HCT116 (cell line): ENCODE measurements around the gene GNG2. TPM values are rescaled to one million over a fixed set of nuclear protein-coding genes. Genes with fewer than 3 reads are reported as not detected.

Experiments used
- ATAC-seq: fragments of 200-7000 bp; cut with Tn5 transposase; 2 replicates; pipeline ENCODE4 v1.9.1; 2020; ENCODE audit warnings: mild to moderate bottlenecking, moderate library complexity
- BruUV-seq: library from RNA; stranded (reverse); fragments of 400-500 nt; replicated peaks from 2 replicates; lab custom pipeline; 2021; lab: Mats Ljungman, UMichigan
- CTCF ChIA-PET: fragments of 300-600 bp; sonication (Branson Sonifier 250); formaldehyde crosslinking; loops from one replicate; lab custom pipeline; 2021; ENCODE audit warnings: antibody characterized with exemption; lab: Charles Lee
- POLR2A ChIA-PET: fragments of 300-600, 350-600 bp; sonication (Branson Sonifier 250); formaldehyde crosslinking; loops from one replicate; lab custom pipeline; 2021; ENCODE audit warnings: antibody characterized with exemption; lab: Charles Lee
- RAD21 ChIA-PET, 2 experiments: fragments of 300-600 bp; sonication (Branson Sonifier 250); formaldehyde crosslinking; loops; one replicate each; lab custom pipeline; 2023; ENCODE audit warnings: low total read pairs in 2 of 2; ENCODE audit not compliant: uncharacterized antibody in 2 of 2, unreplicated experiment in 2 of 2, low non-redundant PET in 1 of 2; lab: Charles Lee
- DNase-seq: peaks from one replicate; pipeline ENCODE4 v3.0.0-alpha.2; 2010; ENCODE audit warnings: low read depth, low spot score
- H2AFZ ChIP-seq: fragments of 200-600 bp; shearing (Covaris generic), sonication (generic); 2 replicates; pipeline ENCODE4 v1.6.1; 2017; ENCODE audit warnings: low read depth, mixed run types, mixed read lengths, antibody characterized with exemption, low read length; ENCODE audit not compliant: poor library complexity, severe bottlenecking
- H3K27ac ChIP-seq: 2 replicates; pipeline ENCODE4 v1.5.1; 2012; ENCODE audit warnings: low read depth, low read length
- H3K27me3 ChIP-seq: fragments of 200-600 bp; sonication (generic); 2 replicates; pipeline ENCODE4 v1.6.1; 2016; ENCODE audit warnings: mixed run types, low read length, mixed read lengths; ENCODE audit not compliant: insufficient read depth
- H3K36me3 ChIP-seq, 2 experiments: fragments of 200-500 bp in 1 of 2; fragments of 200-600 bp in 1 of 2; sonication (Bioruptor generic) in 1 of 2; sonication (generic) in 1 of 2; 2 replicates each; pipeline versions ENCODE4 v1.5.1 to v1.6.1; 2014 to 2016; ENCODE audit warnings: low read length in 2 of 2, inconsistent platforms in 1 of 2, mixed read lengths in 1 of 2, mixed run types in 1 of 2; ENCODE audit not compliant: insufficient read depth in 2 of 2, control insufficient read depth in 1 of 2
- H3K4me1 ChIP-seq, 2 experiments: fragments of 200-600 bp in 1 of 2; sonication (generic) in 1 of 2; 2 replicates each; pipeline versions ENCODE4 v1.5.1 to v1.6.1; 2012 to 2017; ENCODE audit warnings: low read length in 2 of 2, inconsistent platforms in 1 of 2, mild to moderate bottlenecking in 1 of 2, mixed read lengths in 1 of 2, mixed run types in 1 of 2, moderate library complexity in 1 of 2; ENCODE audit not compliant: insufficient read depth in 2 of 2, control insufficient read depth in 1 of 2
- H3K4me2 ChIP-seq: fragments of 200-600 bp; sonication (generic); 2 replicates; pipeline ENCODE4 v1.6.1; 2017; ENCODE audit warnings: mixed run types, low read length, mixed read lengths
- H3K4me3 ChIP-seq, 2 experiments: fragments of 200-600 bp in 1 of 2; sonication (generic) in 1 of 2; replicated peaks in 1 of 2; 2 replicates each; pipeline ENCODE4 v1.5.1; 2011 to 2016; ENCODE audit warnings: low read length in 2 of 2, control low read depth in 1 of 2, low read depth in 1 of 2, mild to moderate bottlenecking in 1 of 2, mixed read lengths in 1 of 2, mixed run types in 1 of 2
- H3K79me2 ChIP-seq: fragments of 200-600 bp; sonication (generic); 2 replicates; pipeline ENCODE4 v1.6.1; 2017; ENCODE audit warnings: mild to moderate bottlenecking, mixed run types, low read length, moderate library complexity, mixed read lengths; ENCODE audit not compliant: insufficient read depth
- H3K9ac ChIP-seq: fragments of 200-600 bp; sonication (generic); 2 replicates; pipeline ENCODE4 v1.6.1; 2016; ENCODE audit warnings: low read length, mixed read lengths
- H3K9me2 ChIP-seq: fragments of 200-600 bp; sonication (generic), shearing (Covaris generic); 2 replicates; pipeline ENCODE4 v1.6.1; 2017; ENCODE audit warnings: mixed run types, mild to moderate bottlenecking, moderate library complexity; ENCODE audit not compliant: insufficient read depth
- H3K9me3 ChIP-seq, 2 experiments: fragments of 200-500 bp in 1 of 2; fragments of 200-600 bp in 1 of 2; sonication (Bioruptor generic) in 1 of 2; sonication (generic) in 1 of 2; 2 replicates each; pipeline ENCODE4 v1.6.1; 2014 to 2017; ENCODE audit warnings: low read length in 2 of 2, mixed read lengths in 2 of 2, inconsistent platforms in 1 of 2, low read depth in 1 of 2, mild to moderate bottlenecking in 1 of 2, mixed run types in 1 of 2, moderate library complexity in 1 of 2; ENCODE audit not compliant: control insufficient read depth in 1 of 2, insufficient read depth in 1 of 2
- H4K20me1 ChIP-seq: fragments of 200-600 bp; sonication (generic), shearing (Covaris generic); 2 replicates; pipeline ENCODE4 v1.6.1; 2017; ENCODE audit warnings: mixed run types, mild to moderate bottlenecking, moderate library complexity; ENCODE audit not compliant: insufficient read depth
- CEBPB ChIP-seq: IDR thresholded peaks from 2 replicates; pipeline ENCODE4 v1.6.1; 2012; ENCODE audit warnings: low read depth
- CTCF ChIP-seq, 3 experiments: fragments of 200-600 bp in 1 of 3; sonication (generic) in 1 of 3; IDR thresholded peaks in 2 of 3; conservative IDR thresholded peaks in 1 of 3; 2 replicates each; pipeline ENCODE4 v1.5.1; 2012 to 2017; ENCODE audit warnings: low read depth in 2 of 3, low read length in 2 of 3, antibody characterized with exemption in 1 of 3, borderline replicate concordance in 1 of 3, control low read depth in 1 of 3, mild to moderate bottlenecking in 1 of 3, mixed read lengths in 1 of 3, mixed run types in 1 of 3, moderate library complexity in 1 of 3; ENCODE audit not compliant: insufficient read depth in 1 of 3
- EGR1 ChIP-seq: IDR thresholded peaks from 2 replicates; pipeline ENCODE4 v1.6.1; 2012; ENCODE audit warnings: low read depth
- ELF1 ChIP-seq: IDR thresholded peaks from 2 replicates; pipeline ENCODE4 v1.6.1; 2012; ENCODE audit warnings: low read depth, borderline replicate concordance
- EZH2 ChIP-seq: fragments of 200-600 bp; sonication (generic); IDR thresholded peaks from 2 replicates; pipeline ENCODE4 v1.6.1; 2017; ENCODE audit warnings: antibody characterized with exemption, mixed run types
- EZH2phosphoT487 ChIP-seq: fragments of 200-600 bp; IDR thresholded peaks from 2 replicates; pipeline ENCODE4 v1.6.1; 2018; ENCODE audit warnings: antibody characterized with exemption, borderline replicate concordance
- REST ChIP-seq: IDR thresholded peaks from 2 replicates; pipeline ENCODE4 v1.6.1; 2012; ENCODE audit warnings: low read depth
- SIN3A ChIP-seq: IDR thresholded peaks from 2 replicates; pipeline ENCODE4 v1.6.1; 2012; ENCODE audit warnings: low read depth
- SP1 ChIP-seq: IDR thresholded peaks from 2 replicates; pipeline ENCODE4 v1.6.1; 2012; ENCODE audit warnings: low read depth
- YY1 ChIP-seq: IDR thresholded peaks from 2 replicates; pipeline ENCODE4 v1.6.1; 2011; ENCODE audit warnings: low read length, low read depth, moderate library complexity, mild to moderate bottlenecking; ENCODE audit not compliant: insufficient replicate concordance; ENCODE audit errors: extremely low read depth
- ZNF274 ChIP-seq: fragments of 200-500 bp; sonication (Bioruptor generic); IDR thresholded peaks from 2 replicates; pipeline ENCODE4 v1.6.1; 2014; ENCODE audit warnings: mild to moderate bottlenecking, low read depth, low read length, inconsistent platforms
- intact Hi-C: fragments of 100-400 bp; cut with micrococcal nuclease; formaldehyde crosslinking; loops from 2 replicates; pipeline ENCODE4 v1.10.0; 2022
- total RNA-seq: library from RNA; stranded (reverse); gene quantifications from one replicate; pipeline ENCODE4 v1.2.1, GENCODE V29; 2021; ENCODE audit not compliant: unreplicated experiment

Gene GNG2
- total RNA-seq, 1 experiment from 2014 or later: 0.74 TPM

- TF ChIP-seq REST (no peak), EZH2phosphoT487 (no peak), SIN3A (no peak), EZH2 (no peak)
Measured at GRCh38 chr14:51957950-51958349, 97.5 kb downstream of the GNG2 start (continued).

GRCh38 chr14:51959928-51960327 is 99.5 kb downstream of the GNG2 start:
- no peaks in the 10 kb centered on the region for H3K36me3 ChIP-seq
- no peaks in the 10 kb centered on the region for H4K20me1 ChIP-seq
- no peaks in the 10 kb centered on the region for H3K79me2 ChIP-seq
- ChIA-PET CTCF (no interaction called here), RAD21 (no interaction called here), POLR2A (no interaction called here)
- no peak overlapping the region for H2AFZ ChIP-seq
- ATAC-seq: no peak
- TF ChIP-seq YY1 (no peak), CEBPB (no peak), EGR1 (no peak), REST (no peak), CTCF (IDR thresholded peaks at IDR 0.05 in 2 of 3, conservative IDR thresholded peaks at IDR 0.05 in 1 of 3; ENCODE audit: borderline replicate concordance in 1 of 3, insufficient read depth in 1 of 3, low read depth in 2 of 3, low read length in 2 of 3) (no peak), SP1 (no peak), ELF1 (no peak), ZNF274 (no peak), EZH2phosphoT487 (no peak)
- H3K27me3 ChIP-seq: no peaks in the 10 kb centered on the region
- H3K4me1 ChIP-seq: no peaks in the 10 kb centered on the region; a peak in 1 of 4 replicates
- no peaks in the 10 kb centered on the region for H3K9me3 ChIP-seq
- intact Hi-C loops: no loop called here
- no peak overlapping the region for H3K4me2 ChIP-seq
- no peak overlapping the region for H3K27ac ChIP-seq
- no peaks in the 10 kb centered on the region for H3K9me2 ChIP-seq
- no peak overlapping the region for H3K9ac ChIP-seq
- H3K4me3 ChIP-seq: no peak overlapping the region
- no peak for DNase-seq
- no TSS peak for BruUV-seq
